GM21737 (cell line): ENCODE data around the gene ZNF592.
"Not testable (repeated sequence)": the region's sequence is repeated elsewhere in the genome, so short reads cannot be mapped to it uniquely, and the experiment has no call there.

ENCODE experiments used
- ATAC-seq: cut with Tn5 transposase; IDR thresholded peaks from one replicate; pipeline ENCODE4 v1.9.1; 2021; ENCODE audit warnings: mild to moderate bottlenecking, moderate library complexity; ENCODE audit not compliant: unreplicated experiment

Gene ZNF592

GRCh38 chr15:84845631-84846030 is 97.2 kb downstream of the ZNF592 start:
- not testable (repeated sequence) for ATAC-seq

- ATAC-seq = no peak
Observed at GRCh38 chr15:84846269-84846668, 97.9 kb downstream of the ZNF592 start.

GRCh38 chr15:84847382-84847781 is 99.0 kb downstream of the ZNF592 start:
- no peak for ATAC-seq

- no peak for ATAC-seq
Observed at GRCh38 chr15:84852212-84852611, 103.8 kb downstream of the ZNF592 start.

GRCh38 chr15:84855136-84855535 is 106.7 kb downstream of the ZNF592 start:
- ATAC-seq = no peak

GRCh38 chr15:84855765-84856164 is 107.4 kb downstream of the ZNF592 start:
- ATAC-seq = no peak
